HepG2 (cell line): ENCODE data around the gene CLPTM1. TPM values are rescaled to one million over a fixed set of nuclear protein-coding genes. Genes with fewer than 3 reads are reported as not detected.

Source experiments
- AFF4 ChIP-seq: sonication (generic); formaldehyde crosslinking; IDR thresholded peaks from 2 replicates; pipeline ENCODE4 v1.4.0; 2020; ENCODE audit warnings: missing genetic modification reagents
- MLX ChIP-seq: IDR thresholded peaks from 2 replicates; pipeline ENCODE4 v1.6.1; 2016
- NFYC ChIP-seq: IDR thresholded peaks from 2 replicates; pipeline ENCODE4 v1.6.1; 2016; ENCODE audit warnings: missing genetic modification reagents, missing compliant biosample characterization
- POLR2AphosphoS5 ChIP-seq: IDR thresholded peaks from 2 replicates; pipeline ENCODE4 v1.6.1; 2012; ENCODE audit warnings: low read depth, low read length
- ZBTB49 ChIP-seq: sonication (generic); formaldehyde crosslinking; IDR thresholded peaks from 2 replicates; pipeline ENCODE4 v1.4.0; 2020; ENCODE audit warnings: missing genetic modification reagents, borderline replicate concordance
- ZNF143 ChIP-seq: sonication (generic); formaldehyde crosslinking; IDR thresholded peaks from 2 replicates; pipeline ENCODE4 v1.4.0; 2020; ENCODE audit warnings: missing genetic modification reagents
- ZNF317 ChIP-seq: sonication (generic); formaldehyde crosslinking; IDR thresholded peaks from 2 replicates; pipeline ENCODE4 v1.5.0; 2020; ENCODE audit warnings: mild to moderate bottlenecking, missing genetic modification reagents
- ZNF331 ChIP-seq: sonication (generic); formaldehyde crosslinking; IDR thresholded peaks from 2 replicates; pipeline ENCODE4 v1.4.0; 2020; ENCODE audit warnings: missing genetic modification reagents
- ZNF75D ChIP-seq: sonication (generic); formaldehyde crosslinking; IDR thresholded peaks from 2 replicates; pipeline ENCODE4 v1.8.1; 2023; ENCODE audit warnings: missing genetic modification reagents, mild to moderate bottlenecking, borderline replicate concordance
- polyA plus RNA-seq, 8 experiments: library from polyadenylated mRNA; depleted of rRNA in 3 of 8; stranded (reverse) in 7 of 8; unstranded in 1 of 8; fragments of >200 nt; fragmentation: Illumina TruSeq in 4 of 8; extraction: Trizol in 4 of 8; gene quantifications; 2 replicates each; pipeline versions ENCODE4 v1.2.1 to v1.2.3, GENCODE V29; 2011 to 2016; ENCODE audit warnings: low read depth in 4 of 8, missing spikeins in 1 of 8, mixed read lengths in 1 of 8; ENCODE audit not compliant: insufficient read depth in 1 of 8
- total RNA-seq, 5 experiments: library from RNA; depleted of rRNA; stranded (reverse); fragments of >200 nt; fragmentation: Illumina TruSeq; extraction: Trizol; gene quantifications; 2 replicates each; pipeline ENCODE4 v1.2.3, GENCODE V29; 2016; ENCODE audit warnings: low read depth in 1 of 5

Gene CLPTM1
- total and polyA plus RNA-seq, 2 of the 13 experiments (the other 11 are each of a cell fraction or from before 2014, with no cell fraction given) = 34.9 to 42.8 TPM

GRCh38 chr19:44925114-44925891, 29.9 kb upstream of the CLPTM1 start (continued):
- no peak; the same call in 1 of the 2 replicates for TF ChIP-seq AFF4 (CRISPR knock-in tag)
- TF ChIP-seq ZNF317 (CRISPR knock-in tag) = peak; percentile 90
- TF ChIP-seq NFYC (CRISPR knock-in tag) = 0 out of 2 replicates have a peak, but pooled peaks have one; percentile 47
- peak; percentile 97 for TF ChIP-seq ZNF331 (CRISPR knock-in tag)
- 0 out of 2 replicates have a peak, but pooled peaks have one; percentile 44 for TF ChIP-seq ZNF143 (CRISPR knock-in tag)
- TF ChIP-seq ZNF75D (CRISPR knock-in tag) = no peak
- no peak for TF ChIP-seq ZBTB49 (CRISPR knock-in tag)
- TF ChIP-seq POLR2AphosphoS5 = no peak; the same call in 1 of the 2 replicates
- peak; percentile 99 for TF ChIP-seq MLX
